Measurements from ENCODE around the gene AASS.
A peak's percentile ranks its signal among the peaks of the same experiment; 100 is the strongest.

The AASS gene

DNA sequence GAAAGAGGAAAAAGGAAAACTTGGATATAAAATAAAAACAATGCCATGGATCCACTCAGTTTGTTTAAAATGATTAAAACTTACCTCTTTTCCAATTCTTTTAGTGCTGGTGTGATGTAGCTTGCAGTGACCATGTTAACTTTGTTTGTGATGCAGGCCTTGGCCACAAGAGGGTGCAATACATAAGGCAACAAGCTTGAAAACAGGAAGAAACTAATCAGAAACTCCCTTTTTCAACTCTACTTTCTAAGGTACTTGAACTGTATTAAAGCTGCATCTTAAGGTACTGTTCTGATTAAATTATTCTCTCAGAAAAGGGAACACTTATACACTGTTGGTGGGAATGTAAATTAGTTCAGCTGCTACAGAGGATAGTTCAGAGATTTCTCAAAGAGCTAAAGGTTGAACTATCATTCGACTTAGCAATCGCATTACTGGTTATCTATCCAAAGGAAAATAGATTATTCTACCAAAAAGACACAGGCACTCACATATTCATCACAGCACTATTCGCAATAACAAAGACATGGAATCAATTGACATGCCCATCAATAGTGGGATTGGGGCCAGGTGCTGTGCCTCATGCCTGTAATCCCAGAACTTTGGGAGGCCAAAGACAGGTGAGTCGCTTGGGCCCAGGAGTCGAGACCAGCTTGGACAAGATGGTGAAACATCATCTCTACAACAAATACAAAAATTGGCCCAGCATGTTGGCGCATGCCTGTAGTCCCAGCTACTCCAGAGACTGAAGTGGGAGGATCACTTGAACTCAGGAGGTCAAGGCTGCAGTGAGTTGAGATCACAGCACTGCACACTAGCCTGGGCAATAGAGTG, 50.9 kb downstream of the AASS start:
- no peak overlapping the region for H3K4me3 ChIP-seq (ENCODE audit: control insufficient read depth, low read depth, low read length)
- TF ChIP-seq, protein P1, sequence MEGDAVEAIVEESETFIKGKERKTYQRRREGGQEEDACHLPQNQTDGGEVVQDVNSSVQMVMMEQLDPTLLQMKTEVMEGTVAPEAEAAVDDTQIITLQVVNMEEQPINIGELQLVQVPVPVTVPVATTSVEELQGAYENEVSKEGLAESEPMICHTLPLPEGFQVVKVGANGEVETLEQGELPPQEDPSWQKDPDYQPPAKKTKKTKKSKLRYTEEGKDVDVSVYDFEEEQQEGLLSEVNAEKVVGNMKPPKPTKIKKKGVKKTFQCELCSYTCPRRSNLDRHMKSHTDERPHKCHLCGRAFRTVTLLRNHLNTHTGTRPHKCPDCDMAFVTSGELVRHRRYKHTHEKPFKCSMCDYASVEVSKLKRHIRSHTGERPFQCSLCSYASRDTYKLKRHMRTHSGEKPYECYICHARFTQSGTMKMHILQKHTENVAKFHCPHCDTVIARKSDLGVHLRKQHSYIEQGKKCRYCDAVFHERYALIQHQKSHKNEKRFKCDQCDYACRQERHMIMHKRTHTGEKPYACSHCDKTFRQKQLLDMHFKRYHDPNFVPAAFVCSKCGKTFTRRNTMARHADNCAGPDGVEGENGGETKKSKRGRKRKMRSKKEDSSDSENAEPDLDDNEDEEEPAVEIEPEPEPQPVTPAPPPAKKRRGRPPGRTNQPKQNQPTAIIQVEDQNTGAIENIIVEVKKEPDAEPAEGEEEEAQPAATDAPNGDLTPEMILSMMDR (conservative IDR thresholded peaks at IDR 0.05; ENCODE audit: control insufficient read depth, insufficient read depth, low read depth, low read length) = peak; percentile 92
- peak; percentile 80 for DNase-seq (ENCODE audit: low read depth)

DNA sequence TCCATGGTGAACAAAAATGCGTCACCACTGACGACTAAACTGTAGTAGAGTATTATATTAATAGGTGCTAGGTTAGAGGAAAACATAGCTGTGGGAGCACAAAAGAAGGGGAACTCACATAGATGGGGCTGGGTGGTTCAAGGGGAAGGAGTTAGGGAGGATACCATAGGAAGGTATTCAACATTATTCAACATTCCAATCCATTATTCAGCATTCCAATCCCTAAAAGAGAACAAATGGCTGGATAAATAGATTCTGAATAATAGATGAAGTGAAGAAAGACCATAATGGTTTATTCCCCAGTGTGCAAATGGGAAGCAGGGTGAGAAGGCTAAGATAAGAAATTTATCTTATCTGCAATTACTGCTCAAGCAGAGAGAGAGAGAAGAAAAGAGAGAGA, 61.4 kb downstream of the AASS start:
- H3K4me3 ChIP-seq (ENCODE audit: control insufficient read depth, low read depth, low read length) = no peak overlapping the region
- DNase-seq (ENCODE audit: low read depth) = no peak
- TF ChIP-seq, protein P1 (conservative IDR thresholded peaks at IDR 0.05; ENCODE audit: control insufficient read depth, insufficient read depth, low read depth, low read length) = no peak

DNA sequence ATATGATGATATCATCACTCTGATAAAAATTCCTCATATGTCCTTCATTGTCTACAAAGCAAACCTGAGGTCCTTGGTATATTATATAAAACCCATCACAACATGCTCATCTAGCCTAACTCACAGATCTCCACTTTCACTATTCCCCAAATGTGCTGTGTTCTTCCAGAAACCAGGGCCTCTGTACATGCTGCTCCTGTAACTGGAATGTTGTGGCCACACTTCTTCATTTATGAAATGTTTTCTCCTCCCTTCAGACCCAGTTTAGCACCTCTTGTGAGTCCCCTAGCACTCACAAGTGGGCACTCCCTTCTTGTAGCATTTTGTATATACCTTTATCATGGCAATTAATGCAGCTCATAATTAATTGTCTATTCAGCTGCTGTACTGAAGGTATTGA, 61.9 kb downstream of the AASS start:
- no peak overlapping the region for H3K4me3 ChIP-seq (ENCODE audit: control insufficient read depth, low read depth, low read length)
- TF ChIP-seq, protein P1 (conservative IDR thresholded peaks at IDR 0.05; ENCODE audit: control insufficient read depth, insufficient read depth, low read depth, low read length) = no peak
- DNase-seq (ENCODE audit: low read depth) = no peak

DNA sequence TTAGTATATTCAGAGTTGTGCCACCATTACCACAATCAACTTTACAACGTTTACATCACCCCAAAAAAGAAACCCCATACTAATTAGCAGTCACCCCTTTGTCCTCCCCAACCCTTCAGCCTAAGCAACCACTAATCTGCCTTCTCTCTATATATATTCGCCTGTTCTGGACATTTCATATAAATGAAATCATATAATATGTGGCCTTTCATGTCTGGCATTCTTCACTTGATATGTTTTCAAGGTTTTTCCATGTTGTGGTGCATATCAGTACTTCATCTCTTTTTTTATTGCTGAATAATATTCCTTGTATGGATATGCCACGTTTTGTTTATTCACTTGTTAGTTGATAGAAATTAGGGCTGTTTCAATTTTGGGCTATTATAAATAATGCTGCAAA, 70.4 kb downstream of the AASS start:
- TF ChIP-seq, protein P1 (conservative IDR thresholded peaks at IDR 0.05; ENCODE audit: control insufficient read depth, insufficient read depth, low read depth, low read length) = no peak
- no peak for DNase-seq (ENCODE audit: low read depth)
- no peak overlapping the region for H3K4me3 ChIP-seq (ENCODE audit: control insufficient read depth, low read depth, low read length)

DNA sequence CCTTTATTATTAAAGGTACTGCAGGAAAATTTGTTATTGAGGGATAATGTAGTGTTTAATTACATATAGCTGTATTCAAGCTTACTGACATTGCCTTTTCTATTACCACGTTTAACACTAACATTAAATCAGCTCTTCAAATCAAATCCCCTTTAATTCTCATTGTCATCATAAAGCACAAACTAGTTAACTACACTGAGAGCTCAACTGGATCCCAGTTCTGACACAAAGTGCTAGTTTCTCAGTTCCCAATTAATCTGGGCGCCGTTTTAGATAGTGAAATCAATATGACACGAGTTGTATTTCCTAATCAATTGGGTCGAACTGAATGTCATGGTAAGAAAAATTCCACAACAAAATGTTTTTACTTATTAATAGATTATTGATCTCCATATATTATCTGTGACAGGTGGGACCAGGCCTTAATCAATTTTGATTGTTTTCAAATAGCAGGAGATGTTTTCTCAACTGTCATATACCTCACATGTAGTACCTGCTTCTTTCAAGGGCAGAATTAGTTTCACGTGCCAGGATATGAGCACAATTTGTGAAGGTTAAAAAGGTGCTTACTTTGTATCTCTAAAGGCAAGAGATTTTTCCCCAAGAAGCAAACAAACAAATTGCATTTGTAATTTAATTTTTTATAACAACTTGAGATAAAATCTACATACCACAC, 71.0 kb downstream of the AASS start:
- DNase-seq (ENCODE audit: low read depth) = no peak
- TF ChIP-seq, protein P1 (conservative IDR thresholded peaks at IDR 0.05; ENCODE audit: control insufficient read depth, insufficient read depth, low read depth, low read length) = no peak
- H3K4me3 ChIP-seq (ENCODE audit: control insufficient read depth, low read depth, low read length) = no peak overlapping the region

DNA sequence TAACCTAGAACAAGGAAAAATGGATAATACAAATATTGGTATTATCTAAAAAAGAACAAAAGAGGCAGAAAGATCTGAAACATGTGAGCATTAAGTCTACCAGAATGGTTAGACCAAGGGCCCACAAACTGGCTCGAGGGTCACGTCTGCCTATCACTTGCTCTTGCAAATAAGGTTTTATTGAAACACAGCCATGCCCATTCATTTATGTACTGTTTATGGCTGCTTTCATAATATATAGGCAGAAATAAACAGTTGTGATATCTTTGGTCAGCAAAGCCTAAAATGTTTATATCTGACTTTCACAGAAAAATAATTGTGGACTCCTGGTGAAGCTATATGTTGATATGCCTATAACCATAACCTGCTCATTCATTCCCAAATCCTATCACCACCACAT, 71.8 kb downstream of the AASS start:
- H3K4me3 ChIP-seq (ENCODE audit: control insufficient read depth, low read depth, low read length) = no peak overlapping the region
- TF ChIP-seq, protein P1 (conservative IDR thresholded peaks at IDR 0.05; ENCODE audit: control insufficient read depth, insufficient read depth, low read depth, low read length) = no peak
- DNase-seq (ENCODE audit: low read depth) = no peak

Data from fibroblast of mammary gland (primary cell).